Activated CD4-positive, CD25-positive, alpha-beta regulatory T cell treated with anti-CD3 and anti-CD28 coated beads, Interleukin-2, amount 50 U/mL, for 72 hours (primary cell): Measurements from ENCODE around the gene BAG5.

Source experiments
- DNase-seq: peaks from one replicate; pipeline ENCODE4 v3.0.0; 2021

BAG5 gene

GRCh38 chr14:103563844-103564505 is 1.5 kb upstream of the BAG5 start:
- no peak for DNase-seq

GRCh38 chr14:103563226-103563620 is 766 bp upstream of the BAG5 start:
- DNase-seq = no peak

GRCh38 chr14:103562179-103562428 is 353 bp downstream of the BAG5 start:
- DNase-seq = no peak

- no peak for DNase-seq
Measured at GRCh38 chr14:103561381-103562178, 877 bp downstream of the BAG5 start.

- DNase-seq = no peak
Measured at GRCh38 chr14:103560691-103561090, 1.8 kb downstream of the BAG5 start.

GRCh38 chr14:103559766-103560165 is 2.7 kb downstream of the BAG5 start:
- no peak for DNase-seq

- DNase-seq = no peak
Measured at GRCh38 chr14:103558071-103558882, 4.2 kb downstream of the BAG5 start.

- no peak for DNase-seq
Measured at GRCh38 chr14:103556946-103557758, 5.3 kb downstream of the BAG5 start.

GRCh38 chr14:103555559-103556337 is 6.7 kb downstream of the BAG5 start:
- no peak for DNase-seq

GRCh38 chr14:103552846-103553210 is 9.6 kb downstream of the BAG5 start:
- DNase-seq = no peak

GRCh38 chr14:103552011-103552845 is 10.2 kb downstream of the BAG5 start:
- DNase-seq = no peak

- no peak for DNase-seq
Measured at GRCh38 chr14:103551338-103551762, 11.1 kb downstream of the BAG5 start.

GRCh38 chr14:103550451-103551337 is 11.8 kb downstream of the BAG5 start:
- no peak for DNase-seq

GRCh38 chr14:103549361-103550311 is 12.8 kb downstream of the BAG5 start:
- no peak for DNase-seq

- no peak for DNase-seq
Measured at GRCh38 chr14:103548463-103549351, 13.8 kb downstream of the BAG5 start.

GRCh38 chr14:103547941-103548462 is 14.5 kb downstream of the BAG5 start:
- DNase-seq = no peak

- no peak for DNase-seq
Measured at GRCh38 chr14:103547455-103547940, 15.0 kb downstream of the BAG5 start.
